Stimulated activated effector memory CD8-positive, alpha-beta T cell treated with anti-CD3 and anti-CD28 coated beads, Interleukin-12 subunit alpha, Interleukin-12 subunit beta, amount 100 ng/mL, for 72 hours (primary cell): ENCODE results near the gene PLN.
A peak's percentile ranks its signal among the peaks of the same experiment; 100 is the strongest.

Source experiments
- ATAC-seq: fragments of 150-1000 bp; cut with Tn5 transposase; 2 replicates; pipeline ENCODE4 v1.10.0; 2021
- DNase-seq, 2 donors: peaks; one replicate each; pipeline ENCODE4 v3.0.0; 2021 to 2022; ENCODE audit warnings: low spot score in 2 of 2
- H3K27ac Mint-ChIP-seq: one replicate; pipeline ENCODE4 v1.8.0; 2022; ENCODE audit warnings: mild to moderate bottlenecking, mixed read lengths
- H3K36me3 Mint-ChIP-seq: one replicate; pipeline ENCODE4 v1.8.0; 2022; ENCODE audit warnings: mild to moderate bottlenecking, mixed read lengths
- H3K4me1 Mint-ChIP-seq: one replicate; pipeline ENCODE4 v1.8.0; 2022; ENCODE audit warnings: mixed read lengths
- H3K4me3 Mint-ChIP-seq: one replicate; pipeline ENCODE4 v1.8.0; 2022; ENCODE audit warnings: mild to moderate bottlenecking, mixed read lengths
- H3K9me3 Mint-ChIP-seq: one replicate; pipeline ENCODE4 v1.8.0; 2022; ENCODE audit warnings: mixed read lengths

Gene PLN

DNA sequence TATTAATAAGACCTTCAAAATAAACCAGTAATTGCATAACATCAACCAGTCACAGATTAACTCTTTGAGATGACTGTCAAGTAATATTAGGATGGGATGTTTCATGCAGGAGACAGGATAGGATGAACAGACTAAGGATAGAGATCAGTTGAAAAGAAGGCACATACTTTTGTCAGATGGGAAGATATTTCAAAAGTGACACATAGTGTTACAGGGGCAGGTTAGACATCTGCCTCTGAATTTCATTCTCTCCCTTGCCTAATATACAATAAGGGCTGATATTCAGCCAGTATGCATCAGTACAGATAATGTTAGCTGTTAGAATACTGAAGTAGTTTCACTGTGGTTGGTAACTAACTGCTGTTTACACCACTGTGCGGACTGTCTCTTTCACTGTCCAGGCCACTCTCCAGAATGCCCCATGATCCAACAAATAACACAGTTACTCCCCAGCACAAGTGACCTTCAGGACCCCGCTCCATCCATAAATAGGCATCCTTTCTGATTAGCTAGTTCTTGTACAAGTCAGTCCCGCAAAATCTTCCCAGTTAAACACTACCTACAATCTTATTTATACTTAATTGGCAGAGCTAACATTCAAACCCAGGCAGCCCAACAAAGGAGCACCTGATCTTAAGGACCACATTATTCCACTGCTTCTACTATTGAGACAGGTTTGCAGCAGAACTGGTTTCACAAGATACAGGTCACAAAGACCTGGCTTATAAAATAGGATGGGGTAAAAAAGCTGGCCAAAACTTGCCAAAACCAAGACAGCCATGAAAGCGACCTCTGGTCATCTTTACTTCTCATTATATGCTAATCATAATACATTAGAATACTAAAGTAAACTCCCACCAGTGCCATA is 21.9 kb upstream of the PLN start:
- no peak overlapping the region for H3K4me3 Mint-ChIP-seq
- DNase-seq (no peak), ATAC-seq (no peak)
- H3K27ac Mint-ChIP-seq = no peak overlapping the region
- H3K36me3 Mint-ChIP-seq = peaks cover 30% of the 10 kb centered on the region
- peaks cover 3% of the 10 kb centered on the region for H3K9me3 Mint-ChIP-seq
- peaks cover 41% of the 10 kb centered on the region for H3K4me1 Mint-ChIP-seq

DNA sequence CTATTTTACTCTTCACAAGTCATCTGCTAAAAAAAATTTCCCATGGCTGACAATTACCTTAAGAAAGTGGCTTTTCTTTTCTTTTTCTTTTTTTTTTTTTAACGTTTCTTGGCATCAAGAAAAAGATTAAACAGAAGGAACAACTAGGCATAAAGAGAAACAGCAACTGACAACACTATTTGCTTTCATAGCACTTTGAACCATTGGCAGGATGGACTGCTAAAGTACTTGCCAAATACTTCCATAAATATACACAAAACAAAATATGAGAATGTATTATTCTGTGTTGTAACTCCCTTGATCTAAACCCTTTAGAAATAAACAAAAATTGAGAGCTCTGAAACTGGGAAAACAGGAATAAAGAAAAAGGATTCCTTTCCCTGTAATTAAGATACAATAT is 20.0 kb upstream of the PLN start:
- Mint-ChIP-seq H3K36me3 (peaks cover 10% of the 10 kb centered on the region), H3K27ac (no peak overlapping the region), H3K4me3 (no peak overlapping the region), H3K4me1 (peaks cover 41% of the 10 kb centered on the region), H3K9me3 (peaks cover 3% of the 10 kb centered on the region)
- ATAC-seq = no peak
- no peak for DNase-seq

DNA sequence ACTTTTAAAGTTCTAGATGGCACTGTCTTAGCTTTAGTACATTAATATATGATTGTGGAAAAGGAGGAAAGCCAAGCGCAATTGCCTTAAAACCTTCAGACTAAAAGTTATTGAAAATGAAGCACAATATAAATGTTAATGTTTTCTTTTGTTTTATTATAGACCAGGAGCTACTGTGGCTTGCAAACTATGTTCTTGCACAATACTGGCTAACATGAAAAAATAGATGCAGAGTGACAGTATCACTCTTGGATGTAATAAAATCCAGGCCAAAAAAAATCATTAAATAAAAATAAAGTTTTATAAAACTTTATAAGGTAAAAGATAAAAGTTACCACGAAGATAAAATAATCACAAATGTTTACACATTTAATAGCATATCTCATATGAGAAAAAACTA is 18.3 kb upstream of the PLN start:
- no peak overlapping the region for H3K4me3 Mint-ChIP-seq

DNA sequence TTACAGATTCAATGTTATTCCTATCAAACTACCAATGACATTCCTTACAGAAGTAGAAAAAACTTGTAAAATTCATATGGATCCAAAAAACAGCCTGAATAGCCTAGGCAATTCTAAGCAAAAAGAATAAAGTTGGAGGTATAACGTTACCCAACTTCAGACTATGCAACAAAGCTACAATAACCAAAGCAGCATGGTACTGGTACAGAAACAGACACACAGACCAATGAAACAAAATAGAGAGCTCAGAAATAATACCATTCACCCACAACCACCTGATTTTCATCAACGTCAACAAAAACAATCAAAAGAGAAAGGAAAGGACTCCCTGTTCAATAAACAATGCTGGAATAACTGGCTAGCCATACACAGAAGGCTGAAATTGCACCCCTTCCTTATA is 17.2 kb upstream of the PLN start:
- DNase-seq (no peak), ATAC-seq (no peak)
- Mint-ChIP-seq H3K4me1 (peaks cover 25% of the 10 kb centered on the region), H3K36me3 (no peaks in the 10 kb centered on the region), H3K27ac (no peak overlapping the region), H3K4me3 (no peak overlapping the region), H3K9me3 (peaks cover 3% of the 10 kb centered on the region)

More for the DNA sequence above, 18.3 kb upstream of the PLN start:
- Mint-ChIP-seq H3K9me3 (peaks cover 3% of the 10 kb centered on the region), H3K36me3 (peaks cover 4% of the 10 kb centered on the region), H3K4me1 (peaks cover 37% of the 10 kb centered on the region), H3K27ac (no peak overlapping the region)
- ATAC-seq = no peak
- DNase-seq = no peak

DNA sequence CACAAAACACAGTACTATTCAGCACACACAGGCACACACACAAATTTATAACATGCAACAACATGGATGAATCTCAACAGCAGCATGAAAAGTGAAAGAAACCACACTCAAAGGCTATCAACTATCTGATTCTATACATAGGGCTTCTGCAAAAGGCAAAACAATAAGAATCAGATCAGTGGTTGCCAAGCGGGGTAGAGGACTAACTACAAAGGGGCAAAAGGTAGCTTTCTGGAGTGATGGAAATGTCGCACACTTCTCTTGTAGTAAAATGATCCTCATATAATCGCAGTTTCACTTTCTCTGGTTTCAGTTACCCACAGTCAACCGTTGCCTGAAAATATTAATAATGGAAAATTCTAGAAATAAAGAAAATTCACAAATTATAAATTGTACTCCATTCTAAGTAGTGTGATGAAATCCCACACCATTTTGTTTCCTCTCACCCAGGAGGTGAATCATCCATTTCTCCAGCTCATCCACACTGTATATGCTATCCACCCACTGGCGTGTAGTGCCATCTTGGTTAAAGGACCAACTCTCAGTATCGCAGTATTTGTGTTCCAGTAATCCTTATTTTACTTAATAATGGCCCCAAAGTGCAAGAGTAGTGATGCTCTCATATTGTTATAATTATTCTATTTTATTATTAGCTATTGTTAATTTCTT is 12.8 kb upstream of the PLN start:
- DNase-seq = no peak
- peaks cover 9% of the 10 kb centered on the region for H3K4me1 Mint-ChIP-seq
- H3K9me3 Mint-ChIP-seq = peaks cover 3% of the 10 kb centered on the region
- H3K27ac Mint-ChIP-seq = no peak overlapping the region
- no peaks in the 10 kb centered on the region for H3K36me3 Mint-ChIP-seq
- no peak for ATAC-seq
- no peak overlapping the region for H3K4me3 Mint-ChIP-seq

DNA sequence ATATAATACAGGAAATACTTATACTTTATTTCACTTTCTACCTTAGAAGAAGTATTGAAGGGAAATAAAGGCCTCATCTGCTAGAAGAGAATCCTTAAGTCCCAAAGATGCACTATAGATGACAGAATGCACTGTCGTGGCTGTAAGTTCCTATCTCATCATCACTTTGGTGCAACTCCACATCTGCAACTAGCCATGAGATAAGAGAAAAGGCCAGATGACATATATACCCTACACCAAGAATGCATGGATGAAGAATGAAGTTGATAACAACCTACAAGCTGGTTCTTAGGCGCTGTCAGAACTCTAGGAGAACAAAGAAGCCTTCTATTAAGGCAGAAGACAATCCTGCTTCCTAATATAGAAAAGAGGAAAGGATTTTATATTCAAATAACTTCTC is 11.6 kb upstream of the PLN start:
- Mint-ChIP-seq H3K36me3 (no peaks in the 10 kb centered on the region), H3K27ac (no peak overlapping the region), H3K9me3 (no peaks in the 10 kb centered on the region), H3K4me3 (no peak overlapping the region), H3K4me1 (peaks cover 6% of the 10 kb centered on the region)
- DNase-seq = no peak
- ATAC-seq = no peak

DNA sequence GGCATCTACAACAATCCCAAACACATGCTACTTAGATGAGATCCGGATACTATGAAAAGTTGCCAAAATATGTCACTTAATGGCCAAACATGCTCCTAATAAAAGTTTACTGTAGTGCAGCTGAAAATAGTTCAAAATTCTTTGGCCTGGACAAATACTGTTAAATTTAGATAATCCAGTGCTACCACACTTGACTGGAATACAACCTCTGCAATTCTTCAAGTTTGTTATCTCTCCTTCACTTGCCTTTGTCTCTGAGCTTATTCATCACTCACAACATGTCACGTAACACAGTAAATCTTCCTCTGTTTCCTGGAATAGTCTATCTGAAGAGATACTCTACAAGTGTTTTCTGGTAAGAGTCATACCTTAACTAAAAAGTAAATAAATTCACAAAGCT is 10.5 kb upstream of the PLN start:
- no peak for ATAC-seq
- Mint-ChIP-seq H3K4me3 (no peak overlapping the region), H3K4me1 (peaks cover 3% of the 10 kb centered on the region), H3K36me3 (no peaks in the 10 kb centered on the region), H3K9me3 (no peaks in the 10 kb centered on the region), H3K27ac (no peak overlapping the region)
- no peak for DNase-seq

DNA sequence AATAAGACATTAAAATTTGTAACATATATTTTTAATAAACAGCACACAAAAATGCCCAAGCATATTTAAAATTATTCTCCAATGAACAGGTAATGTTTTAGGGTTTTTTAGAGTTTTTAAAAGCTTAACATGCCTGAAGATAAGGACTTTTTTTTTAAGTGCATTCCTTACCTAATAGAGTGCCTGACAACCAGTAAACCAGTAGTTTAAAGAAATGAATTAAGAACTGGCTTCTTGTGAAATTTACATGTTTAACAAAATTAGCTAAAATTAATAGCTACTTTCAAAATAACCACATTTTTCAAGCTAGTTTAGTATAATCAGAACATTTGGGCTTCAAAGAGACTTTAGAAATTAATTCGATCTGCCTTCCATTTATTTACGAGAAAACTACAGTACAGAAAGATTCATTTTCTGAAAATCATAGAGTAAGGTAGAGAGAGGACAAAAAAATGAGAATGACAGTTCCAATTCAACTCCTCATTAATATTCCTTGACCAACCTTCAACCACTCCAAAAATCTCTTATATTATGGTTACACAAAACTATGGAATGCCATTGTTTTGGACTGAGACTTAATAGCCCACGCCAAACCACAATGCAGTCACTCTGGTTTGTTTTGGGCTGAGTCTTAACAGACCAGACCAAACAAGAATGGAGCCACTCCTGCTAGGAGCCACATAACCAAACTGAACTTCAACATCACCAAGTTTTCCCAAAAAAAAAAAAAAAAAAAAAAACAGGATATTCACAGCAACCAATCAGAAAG is 5.7 kb upstream of the PLN start:
- Mint-ChIP-seq H3K9me3 (no peaks in the 10 kb centered on the region), H3K4me3 (no peak overlapping the region), H3K4me1 (peaks cover 19% of the 10 kb centered on the region), H3K27ac (peak overlapping the region; percentile 16), H3K36me3 (no peaks in the 10 kb centered on the region)
- no peak for DNase-seq
- no peak for ATAC-seq

DNA sequence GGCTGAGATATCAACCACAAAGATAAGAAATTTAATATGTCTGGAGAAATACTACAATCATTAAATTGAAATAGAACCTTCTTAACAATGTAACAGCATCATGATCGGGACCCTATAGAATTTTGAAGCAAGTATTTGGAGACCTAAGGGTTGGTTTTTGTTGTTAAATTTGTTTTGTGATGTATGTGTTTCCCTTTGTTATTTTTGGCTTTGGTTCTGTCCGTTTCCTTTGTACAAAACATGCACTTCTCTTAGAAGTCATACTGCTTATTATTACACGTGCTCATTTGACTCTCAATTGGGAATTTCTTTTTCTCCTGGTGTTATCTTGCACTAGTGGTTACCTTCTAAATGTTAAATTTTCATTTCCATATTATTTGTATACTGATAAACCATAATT is 4.0 kb upstream of the PLN start:
- Mint-ChIP-seq H3K4me1 (peaks cover 28% of the 10 kb centered on the region), H3K4me3 (no peak overlapping the region), H3K9me3 (no peaks in the 10 kb centered on the region), H3K27ac (no peak overlapping the region), H3K36me3 (no peaks in the 10 kb centered on the region)
- ATAC-seq (no peak), DNase-seq (no peak)

DNA sequence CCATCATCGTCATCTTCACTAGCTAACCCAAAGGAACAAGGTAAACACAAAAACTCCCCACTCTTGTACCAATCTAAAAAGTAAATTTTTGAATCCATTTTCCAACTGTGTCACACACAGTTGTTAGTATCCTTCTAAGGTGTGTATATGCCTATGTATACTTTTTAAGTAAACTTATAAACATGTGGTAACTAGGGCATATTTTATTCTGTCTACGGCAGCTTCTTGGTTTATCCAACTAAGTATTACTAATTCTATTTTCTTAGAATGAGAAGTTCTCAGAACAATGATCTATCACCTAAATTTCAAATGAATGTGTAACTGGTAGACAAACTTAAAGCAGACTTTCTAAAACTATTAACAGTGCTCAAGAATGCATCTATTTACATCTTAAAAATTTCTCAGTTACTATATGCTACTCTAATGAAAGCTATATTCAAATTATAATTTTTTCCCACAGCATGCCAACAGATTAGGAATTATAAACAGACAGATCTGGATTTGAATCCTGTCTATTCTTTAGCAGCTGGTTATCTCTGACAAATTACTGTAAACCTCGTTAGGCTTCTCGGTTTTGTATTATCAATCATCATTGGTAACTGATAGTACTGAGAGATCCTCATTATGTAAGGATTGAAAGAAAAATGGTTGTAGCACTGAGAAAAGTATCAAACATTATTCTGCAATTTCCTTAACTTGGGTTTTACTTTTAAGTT is 1.8 kb upstream of the PLN start:
- Mint-ChIP-seq H3K4me3 (no peak overlapping the region), H3K27ac (peak overlapping the region; percentile 30), H3K4me1 (peaks cover 36% of the 10 kb centered on the region), H3K36me3 (no peaks in the 10 kb centered on the region), H3K9me3 (no peaks in the 10 kb centered on the region)
- peak; percentile 89 for ATAC-seq
- no peak for DNase-seq

DNA sequence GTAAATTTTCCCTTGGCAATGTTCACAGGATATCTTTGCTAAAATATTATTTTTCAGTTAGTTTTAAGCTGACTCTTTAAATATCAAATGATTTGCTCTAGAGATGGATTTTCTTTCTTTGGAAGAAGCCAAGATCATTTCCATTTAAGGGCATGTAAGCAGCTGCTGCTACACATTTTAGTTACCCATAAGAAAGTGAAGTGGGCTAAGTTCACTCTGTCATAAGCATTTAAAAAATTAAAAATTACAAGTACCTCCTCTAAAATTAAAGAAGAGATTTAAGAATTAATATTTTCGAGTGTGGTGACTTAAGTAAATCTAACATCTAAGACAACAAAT is 1.2 kb upstream of the PLN start:
- Mint-ChIP-seq H3K4me1 (peaks cover 37% of the 10 kb centered on the region), H3K27ac (peak overlapping the region; percentile 30), H3K36me3 (no peaks in the 10 kb centered on the region), H3K9me3 (no peaks in the 10 kb centered on the region), H3K4me3 (no peak overlapping the region)
- ATAC-seq (no peak), DNase-seq (no peak)

DNA sequence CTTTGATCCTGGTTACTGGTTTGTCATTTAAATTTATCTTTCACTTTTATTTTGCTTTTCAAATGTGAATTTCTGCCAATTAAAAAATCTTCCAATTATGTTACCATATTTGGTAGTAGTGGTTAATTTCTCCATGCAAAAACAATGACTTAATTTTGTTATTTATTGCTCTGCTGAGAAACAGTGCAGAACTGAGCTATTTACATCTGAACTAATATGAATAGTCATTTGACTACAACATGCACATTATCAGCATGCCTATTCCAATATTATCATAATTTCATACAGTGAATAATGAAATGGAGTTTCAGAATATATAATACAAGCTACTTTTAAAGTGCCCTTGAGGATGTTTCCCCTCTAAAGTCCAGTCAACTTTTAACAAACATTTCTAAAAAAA is 517 bp downstream of the PLN start:
- H3K4me3 Mint-ChIP-seq = no peak overlapping the region
- H3K4me1 Mint-ChIP-seq = peaks cover 32% of the 10 kb centered on the region
- no peak for DNase-seq
- no peak overlapping the region for H3K27ac Mint-ChIP-seq
- H3K9me3 Mint-ChIP-seq = no peaks in the 10 kb centered on the region
- no peak for ATAC-seq
- no peaks in the 10 kb centered on the region for H3K36me3 Mint-ChIP-seq

DNA sequence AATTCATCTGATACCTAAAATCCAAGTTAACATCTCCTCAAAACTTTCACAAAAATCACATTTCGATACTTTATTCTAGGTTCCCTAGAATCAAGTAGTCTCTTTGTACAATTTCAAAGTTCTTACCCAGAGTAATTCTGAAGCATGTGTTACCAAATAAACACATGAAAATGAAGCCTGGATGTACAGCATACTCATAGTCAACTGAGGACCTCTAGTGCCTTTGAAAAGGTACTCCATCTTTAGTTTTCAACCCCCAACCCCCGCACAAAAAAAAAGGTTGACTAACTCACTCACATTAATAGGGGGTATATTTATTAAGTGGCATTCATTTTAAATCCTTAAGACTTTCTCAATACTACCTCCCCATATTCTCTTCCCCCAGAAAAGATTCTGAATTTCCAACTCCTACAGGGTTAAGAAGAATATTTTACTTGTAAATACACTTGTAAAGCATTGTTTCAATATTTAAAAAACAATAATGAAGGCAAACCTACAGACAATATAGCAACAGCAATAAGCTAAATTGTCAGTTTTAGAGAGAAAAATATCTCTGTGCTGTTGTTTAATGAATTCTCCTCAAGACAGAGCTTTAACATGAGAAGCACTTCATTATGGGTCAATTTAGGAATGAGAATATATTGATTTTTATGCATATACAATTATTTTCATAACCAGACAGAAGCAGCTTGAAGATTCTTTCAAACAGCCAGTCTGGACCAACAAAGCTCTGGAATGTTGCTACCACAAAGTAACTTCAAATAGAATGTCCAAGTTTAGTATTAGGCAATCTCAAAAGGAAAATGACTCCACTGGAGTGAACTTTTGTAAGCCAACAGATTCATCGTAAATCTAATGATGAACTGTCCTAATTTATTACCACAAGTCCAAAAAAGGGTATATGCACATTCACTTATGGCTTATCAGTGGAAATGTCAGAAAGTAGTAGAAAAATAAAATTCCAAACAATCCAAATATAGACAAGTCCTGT is 3.3 kb downstream of the PLN start:
- Mint-ChIP-seq H3K36me3 (peaks cover 19% of the 10 kb centered on the region), H3K27ac (no peak overlapping the region), H3K4me3 (no peak overlapping the region), H3K4me1 (peaks cover 18% of the 10 kb centered on the region), H3K9me3 (no peaks in the 10 kb centered on the region)
- ATAC-seq (peak; percentile 81), DNase-seq (no peak)

DNA sequence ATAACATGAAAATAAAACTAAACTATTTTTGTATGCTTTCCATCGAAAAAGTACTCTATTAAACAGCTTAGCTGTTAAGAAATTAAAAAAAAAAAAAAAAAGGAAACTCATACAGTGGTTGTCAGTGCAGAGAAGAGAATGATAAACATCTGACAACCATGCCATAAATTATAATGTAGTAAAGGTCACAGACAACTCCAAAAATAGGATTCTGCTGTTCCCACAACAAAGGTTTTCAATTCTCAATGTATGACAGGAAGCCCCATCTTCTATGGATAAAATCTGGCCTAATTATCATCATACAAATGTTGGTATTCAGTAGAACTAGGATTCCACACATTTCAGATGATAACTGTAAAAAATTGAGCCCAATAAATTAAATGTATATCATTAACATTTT is 5.0 kb downstream of the PLN start:
- no peak for ATAC-seq
- no peaks in the 10 kb centered on the region for H3K9me3 Mint-ChIP-seq
- no peak overlapping the region for H3K27ac Mint-ChIP-seq
- H3K4me3 Mint-ChIP-seq = no peak overlapping the region
- H3K36me3 Mint-ChIP-seq = peaks cover 22% of the 10 kb centered on the region
- peaks cover 23% of the 10 kb centered on the region for H3K4me1 Mint-ChIP-seq
- no peak for DNase-seq
